H9 (cell line): Measurements from ENCODE around the gene TCOF1. TPM values are rescaled to one million over a fixed set of nuclear protein-coding genes. Genes with fewer than 3 reads are reported as not detected.

Source experiments
- DNase-seq: peaks from one replicate; pipeline ENCODE4 v3.0.0-alpha.2; 2017
- H2AFZ ChIP-seq: one replicate; pipeline ENCODE4 v1.6.1; 2013; ENCODE audit warnings: mild to moderate bottlenecking, low read length, control low read depth, moderate library complexity
- H2AK5ac ChIP-seq: 2 replicates; pipeline ENCODE4 v1.6.1; 2013; ENCODE audit warnings: low read length, control low read depth, mixed read lengths; ENCODE audit not compliant: insufficient read length
- H2BK120ac ChIP-seq: one replicate; pipeline ENCODE4 v1.6.1; 2013; ENCODE audit warnings: low read depth, mild to moderate bottlenecking, low read length, control low read depth, inconsistent platforms; ENCODE audit not compliant: poor library complexity, severe bottlenecking
- H2BK12ac ChIP-seq: 2 replicates; pipeline ENCODE4 v1.6.1; 2013; ENCODE audit warnings: low read length, control low read depth, mixed read lengths, low read depth; ENCODE audit not compliant: insufficient read length
- H2BK15ac ChIP-seq: 2 replicates; pipeline ENCODE4 v1.6.1; 2013; ENCODE audit warnings: low read depth, low read length, control low read depth
- H2BK20ac ChIP-seq: one replicate; pipeline ENCODE4 v1.6.1; 2013; ENCODE audit warnings: low read depth, mild to moderate bottlenecking, low read length, control low read depth, inconsistent platforms; ENCODE audit not compliant: poor library complexity, severe bottlenecking
- H2BK5ac ChIP-seq: 2 replicates; pipeline ENCODE4 v1.6.1; 2013; ENCODE audit warnings: low read length, control low read depth, mixed read lengths; ENCODE audit not compliant: insufficient read length
- H3K14ac ChIP-seq: 2 replicates; pipeline ENCODE4 v1.6.1; 2013; ENCODE audit warnings: low read length, control low read depth; ENCODE audit not compliant: insufficient read depth
- H3K18ac ChIP-seq: 2 replicates; pipeline ENCODE4 v1.6.1; 2013; ENCODE audit warnings: low read depth, mild to moderate bottlenecking, mixed read lengths, low read length, control low read depth; ENCODE audit not compliant: insufficient read length
- H3K23ac ChIP-seq: 2 replicates; pipeline ENCODE4 v1.6.1; 2013; ENCODE audit warnings: low read length, control low read depth, mixed read lengths, low read depth; ENCODE audit not compliant: insufficient read length
- H3K23me2 ChIP-seq: 2 replicates; pipeline ENCODE4 v1.6.1; 2013; ENCODE audit warnings: low read depth, mild to moderate bottlenecking, mixed read lengths, low read length, control low read depth; ENCODE audit not compliant: insufficient read length, poor library complexity, severe bottlenecking
- H3K27ac ChIP-seq: 2 replicates; pipeline ENCODE4 v1.5.1; 2013; ENCODE audit warnings: low read length, control low read depth, mixed read lengths, low read depth; ENCODE audit not compliant: insufficient read length
- H3K27me3 ChIP-seq: 2 replicates; pipeline ENCODE4 v1.6.1; 2013; ENCODE audit warnings: low read length, control low read depth, inconsistent platforms; ENCODE audit not compliant: insufficient read depth
- H3K4ac ChIP-seq: 2 replicates; pipeline ENCODE4 v1.6.1; 2013; ENCODE audit warnings: low read depth, mild to moderate bottlenecking, control low read depth, inconsistent platforms, low read length, moderate library complexity
- H3K4me1 ChIP-seq: 2 replicates; pipeline ENCODE4 v1.6.1; 2013; ENCODE audit warnings: low read length, control low read depth, inconsistent platforms; ENCODE audit not compliant: insufficient read depth
- H3K4me2 ChIP-seq: 2 replicates; pipeline ENCODE4 v1.6.1; 2013; ENCODE audit warnings: low read length, control low read depth, mixed read lengths; ENCODE audit not compliant: insufficient read length, insufficient read depth
- H3K56ac ChIP-seq: 2 replicates; pipeline ENCODE4 v1.6.1; 2013; ENCODE audit warnings: low read depth, mild to moderate bottlenecking, mixed read lengths, low read length, control low read depth; ENCODE audit not compliant: insufficient read length
- H3K79me1 ChIP-seq: 2 replicates; pipeline ENCODE4 v1.6.1; 2013; ENCODE audit warnings: low read depth, mild to moderate bottlenecking, moderate library complexity, low read length, control low read depth, inconsistent platforms; ENCODE audit not compliant: insufficient read depth, poor library complexity, severe bottlenecking
- H3K79me2 ChIP-seq: 2 replicates; pipeline ENCODE4 v1.6.1; 2013; ENCODE audit warnings: low read length, control low read depth, inconsistent platforms; ENCODE audit not compliant: insufficient read depth
- H3K9ac ChIP-seq: 2 replicates; pipeline ENCODE4 v1.6.1; 2013; ENCODE audit warnings: low read length, control low read depth, mixed read lengths; ENCODE audit not compliant: insufficient read length; ENCODE audit errors: extremely low read depth
- H3K9me3 ChIP-seq: one replicate; pipeline ENCODE4 v1.6.1; 2013; ENCODE audit warnings: low read depth, low read length, inconsistent platforms; ENCODE audit not compliant: control insufficient read depth
- H3T11ph ChIP-seq: one replicate; pipeline ENCODE4 v1.6.1; 2013; ENCODE audit warnings: mild to moderate bottlenecking, low read length, control low read depth, inconsistent platforms
- H4K20me1 ChIP-seq: one replicate; pipeline ENCODE4 v1.6.1; 2013; ENCODE audit not compliant: control insufficient read depth, insufficient read length, insufficient read depth
- H4K5ac ChIP-seq: 2 replicates; pipeline ENCODE4 v1.6.1; 2013; ENCODE audit warnings: low read depth, mild to moderate bottlenecking, mixed read lengths, low read length, control low read depth; ENCODE audit not compliant: insufficient read length
- H4K8ac ChIP-seq: replicated peaks from 2 replicates; pipeline ENCODE4 v1.6.1; 2013; ENCODE audit warnings: low read length, control low read depth, mixed read lengths, low read depth; ENCODE audit not compliant: insufficient read length
- H4K91ac ChIP-seq: 2 replicates; pipeline ENCODE4 v1.6.1; 2013; ENCODE audit warnings: low read depth, mild to moderate bottlenecking, moderate library complexity, mixed read lengths, low read length, control low read depth; ENCODE audit not compliant: insufficient read length
- H3K27ac Mint-ChIP-seq, 3 experiments: 2 replicates in 2 of 3; 3 replicates in 1 of 3; pipeline ENCODE4 v1.8.0; 2020 to 2021; ENCODE audit warnings: mixed read lengths in 3 of 3, mild to moderate bottlenecking in 1 of 3, moderate library complexity in 1 of 3
- H3K27me3 Mint-ChIP-seq: 2 replicates; pipeline ENCODE4 v1.8.0; 2021; ENCODE audit warnings: low read depth, mild to moderate bottlenecking, moderate library complexity, mixed read lengths
- H3K36me3 Mint-ChIP-seq, 3 experiments: 2 replicates in 2 of 3; 3 replicates in 1 of 3; pipeline ENCODE4 v1.8.0; 2020 to 2021; ENCODE audit warnings: low read depth in 3 of 3, mixed read lengths in 3 of 3; ENCODE audit not compliant: insufficient read depth in 1 of 3
- H3K4me1 Mint-ChIP-seq, 2 experiments: 2 replicates each; pipeline ENCODE4 v1.8.0; 2020; ENCODE audit warnings: mixed read lengths in 2 of 2
- H3K4me3 Mint-ChIP-seq, 2 experiments: 2 replicates in 1 of 2; 3 replicates in 1 of 2; pipeline ENCODE4 v1.8.0; 2020 to 2021; ENCODE audit warnings: mild to moderate bottlenecking in 2 of 2, mixed read lengths in 2 of 2, moderate library complexity in 1 of 2
- H3K9me3 Mint-ChIP-seq, 2 experiments: 2 replicates in 1 of 2; 3 replicates in 1 of 2; pipeline ENCODE4 v1.8.0; 2020; ENCODE audit warnings: mild to moderate bottlenecking in 2 of 2, mixed read lengths in 2 of 2, moderate library complexity in 1 of 2
- CTCF ChIP-seq: fragments of 200-600 bp; sonication (generic); conservative IDR thresholded peaks from 3 replicates; pipeline ENCODE4 v1.8.0; 2021; ENCODE audit warnings: antibody characterized with exemption, mild to moderate bottlenecking
- WGBS: extraction: QIAGEN DNeasy Blood & Tissue Kit; methylation state at CpG from one replicate; pipeline ENCODE4 v1.1.7; 2013; ENCODE audit warnings: missing lambda C conversion rate, low lambda C conversion rate, mixed read lengths; ENCODE audit not compliant: insufficient read length; ENCODE audit errors: extremely low coverage; 5-methylcytosine and 5-hydroxymethylcytosine counted together
- total RNA-seq: library from RNA; stranded (reverse); gene quantifications from 2 replicates; pipeline ENCODE4 v1.2.1, GENCODE V29; 2021

TCOF1 gene
- total RNA-seq, 1 experiment from 2014 or later: 128 TPM

GRCh38 chr5:150422075-150422474 lies 64.6 kb downstream of the TCOF1 start:
- no peak overlapping the region for H3K4me2 ChIP-seq
- H3K27me3 ChIP-seq: no peaks in the 10 kb centered on the region
- H3K4me1 Mint-ChIP-seq: peaks cover 10 to 11% of the 10 kb centered on the region in 2 experiments
- TF ChIP-seq CTCF: no peak
- H3T11ph ChIP-seq: no peak overlapping the region
- no peaks in the 10 kb centered on the region for H3K79me1 ChIP-seq
- no peaks in the 10 kb centered on the region for H3K9me3 ChIP-seq
- no peak overlapping the region for H2BK15ac ChIP-seq
- H2BK12ac ChIP-seq: no peak overlapping the region
- no CpG with 5 or more reads among the region's 4 CpGs for WGBS
- no peak overlapping the region for H2AFZ ChIP-seq
- H3K56ac ChIP-seq: no peak overlapping the region
- no peak overlapping the region for H4K91ac ChIP-seq
- H3K9ac ChIP-seq: no peak overlapping the region
- H4K20me1 ChIP-seq: no peaks in the 10 kb centered on the region
- H3K27ac Mint-ChIP-seq: no peak overlapping the region; a peak in 1 of 7 replicates
- no peak overlapping the region for H3K4ac ChIP-seq
- no peaks in the 10 kb centered on the region for H3K4me1 ChIP-seq
- peaks cover 0 to 3% of the 10 kb centered on the region in 2 experiments; a peak in 1 of 5 replicates for H3K9me3 Mint-ChIP-seq
- H3K23ac ChIP-seq: no peak overlapping the region
- H3K18ac ChIP-seq: no peak overlapping the region
- H2BK20ac ChIP-seq: no peak overlapping the region
- H3K79me2 ChIP-seq: no peaks in the 10 kb centered on the region
- H3K27me3 Mint-ChIP-seq: peaks cover 2% of the 10 kb centered on the region; the same call in 1 of the 2 replicates
- no peak for DNase-seq
- H3K4me3 Mint-ChIP-seq: no peak overlapping the region
- H4K8ac ChIP-seq: no peak overlapping the region
- H3K27ac ChIP-seq: no peak overlapping the region
- no peak overlapping the region for H4K5ac ChIP-seq
- H2AK5ac ChIP-seq: no peak overlapping the region
- no peak overlapping the region for H3K14ac ChIP-seq
- no peak overlapping the region for H2BK120ac ChIP-seq
- H2BK5ac ChIP-seq: no peak overlapping the region
- H3K23me2 ChIP-seq: no peaks in the 10 kb centered on the region
- H3K36me3 Mint-ChIP-seq: no peaks in the 10 kb centered on the region
